Panc1 (cell line): ENCODE data around the gene PXYLP1.

ENCODE experiments used
- CTCF ChIP-seq: fragments of 450-650 bp; IDR thresholded peaks from 2 replicates; pipeline ENCODE4 v1.5.1; 2017; ENCODE audit warnings: mild to moderate bottlenecking
- POLR2AphosphoS5 ChIP-seq: IDR thresholded peaks from 2 replicates; pipeline ENCODE4 v1.6.1; 2012; ENCODE audit warnings: mild to moderate bottlenecking, low read depth, low read length, moderate library complexity
- REST ChIP-seq, 2 experiments: IDR thresholded peaks; 2 replicates each; pipeline ENCODE4 v1.6.1; 2011 to 2012; ENCODE audit warnings: low read depth in 2 of 2, control low read depth in 1 of 2, low read length in 1 of 2, mild to moderate bottlenecking in 1 of 2, moderate library complexity in 1 of 2; ENCODE audit not compliant: insufficient read depth in 1 of 2
- SIN3A ChIP-seq: IDR thresholded peaks from 2 replicates; pipeline ENCODE4 v1.6.1; 2012; ENCODE audit warnings: low read depth, mild to moderate bottlenecking, low read length, moderate library complexity, borderline replicate concordance; ENCODE audit not compliant: insufficient read depth
- TCF7L2 ChIP-seq: IDR thresholded peaks from 2 replicates; pipeline ENCODE4 v1.6.1; 2011; ENCODE audit warnings: mild to moderate bottlenecking, low read depth, low read length, inconsistent platforms

- no peak for TF ChIP-seq CTCF
- no peak for TF ChIP-seq TCF7L2
- TF ChIP-seq SIN3A: no peak
- no peak for TF ChIP-seq REST (IDR thresholded peaks at IDR 0.05; ENCODE audit: insufficient read depth in 1 of 2, low read depth in 2 of 2, low read length in 1 of 2)
- no peak for TF ChIP-seq POLR2AphosphoS5
Observed at GRCh38 chr3:141286856-141287255, 55.2 kb downstream of the PXYLP1 start.
